Measurements from ENCODE around the gene NOL4.

Gene NOL4

GRCh38 chr18:34189656-34190435 is 34.9 kb downstream of the NOL4 start:
- DNase-seq: no peak

Measured in hematopoietic multipotent progenitor cell treated with erythropoietin and hydrocortisone succinate and interleukin-3 and kit ligand, for 4 days (in vitro differentiated cells).